Measurements from ENCODE around the gene MAB21L1.

MAB21L1 gene

DNA sequence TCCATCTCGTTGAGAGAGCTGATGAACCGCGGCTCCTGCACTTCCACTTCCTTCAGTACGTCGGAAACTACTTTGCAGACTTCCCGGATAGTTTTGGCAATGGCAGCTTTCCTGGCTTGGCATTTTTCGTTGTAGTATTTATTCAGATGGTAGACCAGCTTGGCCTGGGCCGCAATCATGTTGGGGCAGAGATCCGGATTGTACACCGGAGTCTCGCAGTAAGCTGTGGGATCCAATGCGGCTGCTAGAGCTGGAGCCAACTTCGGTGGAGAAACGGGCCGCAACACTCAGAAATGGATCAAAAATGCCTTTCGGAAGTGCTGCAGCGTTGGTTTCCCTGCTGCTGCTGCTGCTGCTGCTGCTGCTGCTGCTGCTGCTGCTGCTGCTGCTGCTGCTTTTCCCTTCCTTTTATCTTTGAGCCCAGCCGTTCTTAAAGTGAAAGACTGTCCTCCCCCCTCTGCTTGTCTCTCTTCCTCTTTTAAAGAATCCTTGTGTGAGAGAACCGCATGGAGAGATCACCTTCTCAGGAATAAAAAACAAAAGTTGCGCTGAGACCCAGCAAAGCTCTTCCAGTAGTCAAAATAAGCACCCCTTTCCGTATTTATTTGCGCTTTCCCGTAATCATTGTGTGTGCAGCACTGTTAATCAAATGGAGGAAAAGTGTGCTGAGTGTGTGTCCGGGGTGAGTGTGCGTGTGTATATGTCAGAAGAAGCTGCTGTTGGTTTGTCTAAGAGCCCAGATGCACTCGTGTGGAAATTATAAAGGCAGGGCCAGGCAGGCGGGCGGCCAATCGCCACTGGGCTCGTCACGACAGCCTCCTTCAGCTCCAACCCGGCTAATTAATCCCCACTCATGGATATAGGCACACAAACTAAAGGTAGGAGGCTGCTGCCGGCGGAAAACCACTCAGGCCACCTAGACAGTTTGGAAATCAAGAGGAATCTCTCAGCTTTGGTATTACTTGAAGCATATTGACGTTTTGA, at the start of gene MAB21L1:
Gene MAB21L1 (minus strand): TSS at position 730 of the 984 bp plus-strand sequence. CDS start 551 bp downstream, at position 179.
- DNase-seq, result no peak

DNA sequence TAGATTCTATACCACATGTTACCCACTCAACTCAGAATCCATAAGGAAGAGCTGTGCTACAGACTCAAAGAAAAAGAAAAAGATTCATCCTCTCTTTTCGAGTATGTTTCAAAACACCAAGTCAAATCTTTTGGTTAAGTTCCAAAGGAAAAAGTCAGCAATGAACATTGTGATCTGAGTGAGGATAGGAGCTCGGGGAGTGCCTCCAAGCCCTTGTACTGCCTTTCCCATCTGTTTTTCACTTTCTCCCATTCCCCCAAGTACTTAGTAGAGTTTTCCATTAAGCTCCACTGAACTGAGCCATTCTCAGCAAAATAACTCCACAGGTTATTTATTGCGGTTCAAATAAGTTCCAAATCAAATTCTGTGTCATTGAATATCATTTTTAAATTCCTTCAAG, 47.7 kb upstream of the MAB21L1 start:
- DNase-seq, result no peak

DNA sequence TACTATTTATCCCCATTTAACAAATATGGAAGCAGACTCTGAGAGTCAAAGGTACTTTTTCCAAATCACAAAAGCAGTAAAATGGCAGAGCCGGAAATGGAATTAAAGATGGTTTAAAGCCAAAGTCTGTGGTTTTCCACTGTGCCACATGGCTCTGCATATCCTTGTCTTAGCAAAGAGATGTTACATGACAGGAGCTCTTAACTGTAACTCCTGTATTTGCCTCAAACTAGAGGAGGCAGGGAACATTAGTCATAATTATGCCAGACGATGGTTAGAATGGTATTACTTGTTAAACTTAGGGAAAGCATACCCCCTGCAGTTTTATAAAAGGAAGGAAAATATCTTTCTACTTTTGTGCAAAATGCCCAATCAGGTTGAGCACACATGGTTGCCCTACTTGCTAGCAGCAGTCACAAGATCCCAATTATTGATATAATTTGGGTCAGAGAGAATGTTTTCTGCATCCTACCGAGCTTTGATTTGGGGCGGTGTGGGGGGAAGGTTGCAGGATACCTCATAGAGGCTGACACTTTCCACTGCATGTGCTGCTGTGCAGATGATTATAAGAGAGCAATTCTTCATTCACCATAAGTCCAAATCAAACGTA, 42.0 kb upstream of the MAB21L1 start:
- DNase-seq, result no peak

DNA sequence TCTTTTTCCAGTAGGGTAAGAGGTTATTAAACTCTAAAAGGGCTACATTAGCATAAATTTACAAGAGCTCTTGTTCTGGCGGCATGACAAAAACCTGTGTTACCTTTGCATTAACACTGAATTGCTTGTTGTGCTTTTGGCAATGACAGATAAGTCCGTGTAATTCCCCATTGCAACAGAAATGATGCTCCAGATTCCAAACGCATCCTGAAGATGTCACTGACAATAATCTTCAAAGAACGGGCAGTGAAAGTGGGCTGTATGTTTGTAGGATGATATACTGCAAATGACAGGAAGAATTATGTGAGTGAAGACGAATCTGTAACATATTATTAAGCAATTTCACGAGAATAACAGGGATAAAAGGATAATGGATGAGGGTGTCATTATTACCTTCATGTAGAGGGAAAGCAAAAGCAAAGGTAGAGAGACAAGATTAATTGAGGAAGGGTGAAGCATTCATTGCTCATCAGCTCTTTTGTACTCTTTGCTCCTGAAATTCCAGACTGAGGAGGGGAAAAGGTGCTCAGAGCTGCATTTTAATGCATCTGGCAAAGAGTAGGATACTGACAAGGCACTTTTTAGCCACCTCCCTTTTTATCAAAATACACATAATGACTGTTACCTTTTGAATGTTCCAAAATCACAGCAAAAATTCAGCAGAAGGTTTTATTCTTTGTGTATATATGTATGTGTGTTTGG, 38.5 kb upstream of the MAB21L1 start:
- DNase-seq, result no peak

DNA sequence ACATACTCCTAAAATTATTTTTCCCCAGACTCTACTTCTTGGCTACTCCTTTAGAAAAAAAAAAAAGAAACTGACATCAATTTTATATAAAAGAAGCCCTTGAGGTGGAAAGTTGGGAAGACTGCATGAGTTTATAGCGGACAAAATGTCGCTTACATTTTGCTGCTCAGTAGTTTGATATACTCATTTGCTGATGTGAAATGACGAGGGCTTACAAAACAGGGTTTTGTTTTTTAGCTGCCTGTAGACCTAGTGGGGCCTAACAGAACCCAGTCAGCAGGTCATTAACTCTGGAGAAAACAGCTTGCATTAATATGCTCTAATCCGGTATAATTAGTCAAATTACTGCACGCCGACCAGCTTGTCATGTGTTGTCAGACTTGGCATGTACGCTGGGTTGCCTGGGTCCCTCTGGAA, 37.6 kb upstream of the MAB21L1 start:
- DNase-seq, result no peak

DNA sequence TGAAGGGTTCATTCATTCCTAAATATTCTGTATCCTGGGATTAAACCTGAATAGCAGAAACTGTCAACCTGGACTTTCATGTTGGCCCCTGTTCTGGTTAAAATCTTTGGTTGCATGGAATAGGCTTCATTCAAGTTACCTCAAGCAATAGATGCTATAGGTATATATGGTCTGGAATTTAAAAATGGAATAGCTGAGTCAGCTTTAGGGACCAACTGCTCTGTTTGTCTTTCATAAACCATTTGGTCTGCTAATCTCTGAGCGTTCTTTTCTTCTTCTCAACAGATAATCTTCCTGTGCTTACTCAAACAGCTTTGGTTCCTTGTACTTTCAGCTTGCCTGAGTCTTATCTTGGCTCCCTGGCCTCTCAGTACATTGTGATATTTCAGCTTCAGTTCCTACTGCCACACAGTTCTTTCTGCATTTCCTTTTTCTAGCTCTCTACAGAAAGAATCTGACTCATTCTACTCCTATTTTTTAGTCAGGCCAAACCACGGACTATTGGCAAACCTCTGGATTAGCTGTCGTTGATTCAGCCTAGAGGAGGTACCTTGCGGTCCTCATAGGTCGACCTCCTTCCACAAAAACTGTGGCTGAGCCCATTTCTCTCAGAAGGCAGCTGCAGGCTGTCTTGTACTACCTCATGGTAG, 35.9 kb upstream of the MAB21L1 start:
- peak; percentile 4 for DNase-seq

DNA sequence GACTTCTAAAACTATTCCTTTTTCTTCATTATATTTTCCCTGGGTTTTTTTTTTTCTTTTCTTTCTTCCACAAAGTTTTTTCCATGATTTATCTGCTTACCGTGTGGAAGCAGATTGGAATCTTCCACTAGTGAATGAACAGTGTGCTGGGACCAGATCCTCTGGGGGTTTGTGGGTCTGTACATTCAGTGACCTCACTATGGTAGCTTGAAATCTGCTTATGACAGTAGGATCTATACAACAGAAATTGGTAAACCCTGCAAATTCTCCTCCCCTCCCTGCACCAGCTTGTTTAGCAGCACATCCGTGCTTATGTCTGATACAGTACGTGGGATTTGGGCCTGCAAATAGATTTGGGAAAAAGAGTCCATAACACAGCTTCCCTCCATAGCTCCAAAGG, 26.0 kb upstream of the MAB21L1 start:
- no peak for DNase-seq

DNA sequence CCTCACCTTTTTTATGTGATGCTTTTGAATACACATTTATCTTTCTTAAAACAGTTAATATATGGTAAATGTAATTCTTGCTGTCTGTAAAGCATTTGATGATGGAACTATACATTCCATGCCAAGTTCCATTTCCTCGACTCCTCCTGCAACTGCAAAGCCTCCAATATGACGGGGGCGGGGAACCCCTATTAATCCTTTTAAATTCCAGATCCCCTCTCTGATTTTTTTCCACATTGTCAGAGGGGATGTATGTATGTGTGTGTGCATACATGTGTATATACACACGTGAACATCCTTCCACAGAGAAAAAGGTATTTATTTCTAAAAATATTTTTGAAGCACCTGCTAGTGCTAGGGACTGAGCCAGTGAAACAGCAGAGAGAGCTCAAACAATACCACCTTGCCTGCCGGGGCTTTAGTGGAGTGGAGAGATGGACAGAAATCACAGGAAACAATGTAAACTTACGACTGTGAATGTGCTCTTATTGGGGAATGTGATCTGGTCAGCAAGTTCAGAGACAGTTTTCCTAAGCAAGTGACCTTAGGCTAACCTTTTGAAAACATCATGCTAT, 25.3 kb upstream of the MAB21L1 start:
- DNase-seq, result no peak

DNA sequence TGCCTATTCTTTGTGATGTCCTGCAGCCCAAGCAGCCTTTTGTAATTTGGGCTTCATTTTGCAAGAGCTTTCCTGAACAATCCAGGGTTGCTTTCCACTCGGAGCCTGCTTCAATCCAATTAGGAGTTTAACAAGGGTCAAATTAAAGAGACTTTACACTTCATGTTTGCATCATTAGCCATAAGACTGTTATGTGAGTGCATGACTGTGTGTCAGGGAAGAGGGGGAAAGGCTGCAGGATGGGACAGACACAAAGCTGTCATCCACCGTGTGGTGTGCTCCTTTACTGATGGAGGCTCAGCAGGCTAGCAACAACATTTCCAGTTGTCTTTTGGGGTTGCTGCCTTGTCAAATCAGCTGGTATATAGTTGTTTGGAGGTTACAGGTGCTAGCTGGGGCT, 23.7 kb upstream of the MAB21L1 start:
- DNase-seq, result no peak

DNA sequence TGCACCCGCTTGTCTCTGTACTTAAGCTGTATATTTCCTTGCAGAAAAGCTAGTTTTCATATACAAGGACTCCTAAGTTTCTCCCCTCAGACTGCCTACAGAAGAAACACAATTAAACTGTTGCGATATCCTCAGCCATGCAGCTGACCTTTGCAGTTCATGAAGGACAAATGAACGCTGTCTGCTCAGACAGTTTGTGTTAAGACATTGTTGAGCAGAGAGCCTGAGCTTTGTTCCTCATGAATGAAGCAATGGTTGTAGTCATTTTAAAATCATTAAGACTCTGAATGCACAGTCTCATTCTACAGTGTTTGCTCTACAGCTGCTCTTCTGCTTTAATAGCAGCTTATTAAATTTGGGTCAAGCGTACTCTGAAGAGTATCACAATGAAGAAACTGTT, 23.2 kb upstream of the MAB21L1 start:
- DNase-seq, result no peak

DNA sequence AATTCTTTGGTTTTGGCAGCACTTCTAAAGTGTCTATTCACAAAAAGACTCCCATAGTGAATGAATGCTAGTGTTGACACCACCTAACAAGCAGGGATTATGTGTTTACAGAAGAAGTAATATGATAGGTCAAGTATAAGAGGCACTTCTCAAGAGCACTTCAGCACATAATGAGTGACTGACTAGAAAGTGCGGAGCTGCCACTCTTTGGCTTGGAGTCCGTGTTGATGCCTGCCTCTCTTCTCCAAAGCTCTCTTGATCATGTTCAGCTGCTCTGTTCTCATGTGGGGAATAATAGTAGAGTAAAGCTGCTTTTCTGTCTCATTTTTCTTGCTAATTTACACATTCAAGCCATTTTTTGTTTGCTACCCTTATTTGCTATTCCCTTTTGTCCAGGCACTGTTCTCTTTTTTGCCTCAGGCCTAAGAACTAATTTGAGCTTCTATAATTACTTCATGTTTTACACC, 22.7 kb upstream of the MAB21L1 start:
- no peak for DNase-seq

DNA sequence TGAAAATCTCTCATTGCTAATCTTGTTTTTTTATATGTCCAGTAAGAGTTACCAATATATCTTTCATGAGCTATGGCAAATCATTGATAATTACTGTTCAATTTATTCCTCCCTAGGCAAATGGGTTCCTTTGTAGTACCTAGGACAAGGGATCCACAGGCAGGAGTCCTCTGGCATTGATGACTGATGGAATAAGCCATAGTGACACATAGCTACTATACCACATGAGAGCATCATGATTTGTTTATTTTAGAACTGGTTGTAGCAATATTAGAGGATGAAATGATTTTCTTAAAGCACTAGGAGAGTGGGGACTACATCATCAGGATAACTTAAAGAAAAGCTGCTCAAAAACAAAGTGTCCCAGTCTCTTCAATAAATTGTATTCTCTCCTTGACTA, 21.7 kb upstream of the MAB21L1 start:
- DNase-seq, result no peak

DNA sequence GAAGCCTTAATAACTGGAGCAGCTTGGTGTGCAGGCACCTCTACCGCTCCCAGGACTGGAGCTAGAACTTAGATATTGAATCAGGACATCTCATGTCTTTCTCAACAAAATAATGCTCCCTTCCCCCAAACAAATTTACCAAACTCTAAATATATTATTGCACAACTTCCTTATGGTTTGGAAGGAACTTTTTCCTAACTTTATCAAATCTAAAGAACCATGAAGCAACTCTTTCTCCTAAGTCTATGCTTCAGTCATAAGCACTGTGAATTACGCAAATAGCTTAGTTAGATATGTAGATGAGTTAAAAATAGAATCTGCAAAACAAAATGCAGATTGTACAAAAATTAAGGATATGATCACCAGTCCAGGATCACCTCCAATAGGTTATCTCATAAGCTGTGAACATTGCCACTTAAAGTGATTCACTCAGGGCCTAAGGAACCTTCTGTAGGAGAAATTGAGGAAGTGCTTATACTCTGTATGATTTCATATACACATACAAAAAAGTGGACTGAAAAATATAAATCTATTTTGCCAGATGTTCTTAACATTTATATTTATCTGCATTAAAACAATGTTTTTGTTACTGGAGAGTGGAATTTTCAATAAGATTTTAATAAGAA, 20.4 kb upstream of the MAB21L1 start:
- no peak for DNase-seq

DNA sequence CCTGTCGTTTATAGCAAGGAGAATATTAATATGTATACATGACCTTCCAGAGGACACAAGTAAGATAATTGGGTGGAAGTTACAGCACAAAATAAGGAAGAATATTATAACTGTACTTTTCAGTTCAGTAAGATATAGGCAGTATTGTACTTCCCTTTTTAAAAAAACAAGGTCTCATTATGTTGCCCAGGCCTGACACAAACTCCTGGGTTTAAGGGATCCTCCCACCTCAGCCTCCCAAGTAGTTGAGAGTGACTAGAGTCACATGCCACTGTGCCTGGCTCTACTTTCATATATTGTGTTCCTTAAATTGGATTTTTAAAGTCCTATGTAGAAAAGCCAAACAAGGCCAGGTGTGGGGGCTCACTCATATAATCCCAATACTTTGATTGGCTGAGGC, 19.5 kb upstream of the MAB21L1 start:
- no peak for DNase-seq

DNA sequence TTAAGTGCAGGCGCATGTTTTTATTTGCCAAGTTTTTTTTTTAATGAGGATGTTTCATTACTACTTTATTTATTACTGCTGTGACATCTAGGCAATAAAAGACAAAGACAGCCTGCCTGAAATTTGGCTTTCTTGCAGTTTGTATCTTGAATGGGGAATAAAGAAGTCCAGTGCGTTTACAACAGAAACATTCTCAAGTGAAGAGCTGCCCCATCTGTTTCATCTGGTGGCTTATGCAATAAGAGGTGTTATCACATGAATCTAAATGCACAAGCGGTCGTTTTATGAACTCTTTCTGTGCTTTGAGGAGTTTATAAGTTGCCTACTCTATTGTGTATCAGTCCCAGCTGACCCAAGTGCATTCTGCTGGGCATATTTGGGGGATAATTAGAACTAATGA, 12.6 kb upstream of the MAB21L1 start:
- no peak for DNase-seq

DNA sequence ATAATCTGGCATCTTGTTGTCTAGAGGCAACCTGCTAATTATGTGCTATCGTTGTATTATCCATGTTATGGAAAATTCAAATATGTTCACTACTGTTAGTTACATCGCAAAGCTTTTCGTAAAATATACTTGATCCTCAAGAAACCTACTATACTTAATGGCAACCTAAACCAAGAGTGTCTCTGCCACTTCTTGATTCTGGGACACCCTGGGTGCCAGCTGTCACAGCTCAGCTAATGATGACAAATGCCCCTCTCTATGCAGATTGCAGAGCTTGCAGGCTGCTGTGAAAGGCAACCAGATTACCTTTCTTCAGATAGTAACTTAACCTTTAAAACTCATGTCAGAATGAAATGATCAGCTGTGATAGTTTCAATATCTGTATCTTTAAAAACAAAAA, 8.9 kb upstream of the MAB21L1 start:
- no peak for DNase-seq

DNA sequence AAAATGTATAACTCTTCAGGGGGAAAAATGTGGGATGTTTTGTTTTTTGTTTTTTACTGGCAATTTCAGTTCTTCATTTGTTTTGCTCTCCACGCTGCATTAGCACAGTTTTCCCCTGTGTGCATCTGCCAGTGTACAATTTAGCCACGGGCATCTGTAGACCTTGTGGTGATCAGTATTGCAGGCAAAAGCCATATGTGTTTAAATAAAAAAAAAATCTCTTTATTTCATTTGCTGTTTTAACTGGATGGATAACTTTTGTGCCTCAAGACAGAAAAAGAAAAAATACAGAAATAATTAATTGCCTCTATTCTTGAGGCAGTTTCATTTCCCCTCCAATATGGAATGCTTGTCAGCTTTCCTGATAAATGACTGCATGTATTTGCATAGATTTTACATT, 7.9 kb upstream of the MAB21L1 start:
- DNase-seq, result no peak

DNA sequence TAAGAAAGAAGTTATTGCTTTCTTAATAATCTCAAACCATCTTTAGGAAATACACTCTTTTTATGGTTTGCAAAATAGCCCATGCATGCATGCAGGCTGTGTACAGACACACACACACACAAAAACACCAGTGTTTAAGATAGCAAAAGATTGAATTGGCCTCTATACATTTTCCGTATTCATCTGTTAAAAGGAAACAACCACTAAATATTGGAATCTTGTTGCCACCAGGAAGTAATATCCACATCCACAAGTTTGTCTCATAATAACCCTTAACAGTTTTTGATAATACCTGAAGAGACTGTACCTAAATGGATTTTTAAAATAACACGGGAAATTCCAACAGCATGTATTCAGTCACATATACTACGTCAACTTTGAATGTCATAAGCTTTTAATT, 7.3 kb upstream of the MAB21L1 start:
- no peak for DNase-seq

DNA sequence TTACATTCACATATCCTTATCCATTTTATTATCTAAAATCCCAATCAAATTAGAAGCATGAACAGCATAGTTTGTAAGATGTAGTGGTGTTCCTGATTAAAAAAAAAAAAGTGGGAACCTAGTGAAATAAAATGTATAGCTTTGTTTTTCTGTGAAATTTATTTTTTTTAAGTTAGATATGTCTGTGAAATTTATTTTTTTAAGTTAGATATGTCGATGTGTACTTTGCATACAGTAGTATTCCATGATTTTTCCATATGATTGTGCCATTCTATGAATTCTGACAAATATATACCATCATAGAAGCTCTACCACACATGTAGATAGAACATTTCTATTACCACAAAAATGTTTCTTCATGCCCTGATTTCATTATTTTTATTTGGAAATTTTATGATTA, 6.0 kb upstream of the MAB21L1 start:
- no peak for DNase-seq

DNA sequence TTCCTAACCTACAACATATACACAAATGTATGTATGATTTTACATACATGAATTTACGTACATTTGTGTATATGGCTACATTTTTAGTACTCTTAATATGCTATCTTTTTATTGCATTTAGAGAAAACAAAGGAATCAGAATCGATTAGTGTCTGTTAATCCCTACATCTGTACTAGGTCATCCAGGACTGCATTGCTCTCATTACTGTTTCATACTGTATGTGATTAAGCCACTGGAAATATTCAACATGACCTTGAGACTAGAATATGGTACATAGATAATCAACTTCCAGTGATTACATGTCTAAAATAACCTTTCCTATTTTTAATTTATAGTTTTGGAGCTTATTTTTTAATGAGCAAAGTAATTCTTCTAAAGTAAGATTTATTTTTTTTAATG, 5.3 kb upstream of the MAB21L1 start:
- DNase-seq, result no peak

DNA sequence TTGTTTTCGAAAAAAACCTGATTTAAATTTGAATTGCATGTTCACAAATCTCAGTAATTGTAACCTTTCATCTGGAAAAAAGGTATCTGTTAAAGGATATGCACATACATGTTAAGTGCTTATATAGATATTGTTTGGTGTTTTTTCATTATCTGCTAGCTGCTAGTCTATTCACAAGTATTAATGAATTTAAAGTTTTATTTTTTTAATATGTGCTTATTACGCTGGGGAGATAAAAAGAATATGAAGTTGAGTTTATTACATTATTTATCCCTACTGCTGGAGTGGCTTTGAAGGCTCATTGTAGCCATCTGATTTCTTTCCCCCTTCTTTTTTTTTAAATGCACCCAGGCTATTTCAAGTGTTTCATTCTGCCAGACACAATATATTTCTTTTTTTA, 3.9 kb upstream of the MAB21L1 start:
- no peak for DNase-seq

DNA sequence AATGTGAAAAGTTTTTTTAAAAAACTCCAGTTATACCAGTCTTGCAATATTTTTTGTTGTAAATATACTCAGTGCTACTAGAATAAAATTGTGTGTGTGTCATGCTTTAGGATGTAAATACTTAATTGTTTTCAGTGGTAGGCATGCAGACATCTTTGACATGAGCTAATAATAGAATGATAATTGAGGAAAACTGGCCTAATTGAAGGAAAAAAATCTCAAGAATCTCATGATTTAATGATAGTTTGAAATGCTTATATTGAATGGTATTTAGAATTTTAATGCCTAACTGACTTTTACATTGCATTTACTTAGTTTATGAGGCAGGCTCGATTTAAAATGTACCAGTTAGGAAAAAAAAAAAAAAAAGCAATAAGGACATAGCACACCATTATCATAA, 3.2 kb upstream of the MAB21L1 start:
- no peak for DNase-seq

Data from activated CD4-positive, alpha-beta T cell treated with anti-CD3 and anti-CD28 coated beads, Interleukin-10, Interleukin-2, amounts not matched to agents 100 ng/mL and 50 ng/mL, durations not matched to agents 16 hours and 8 hours (primary cell).